Tibial nerve (tissue), 4 donors: ENCODE measurements around the gene ABLIM2. TPM values are rescaled to one million over a fixed set of nuclear protein-coding genes. Genes with fewer than 3 reads are reported as not detected.
A peak's percentile ranks its signal among the peaks of the same experiment; 100 is the strongest.

Source experiments
- DNase-seq, 2 donors: peaks; one replicate each; pipeline ENCODE4 v3.0.0-alpha.2; 2019; ENCODE audit warnings: low spot score in 2 of 2
- H3K27ac ChIP-seq, 4 donors: fragments of 200-600 bp; sonication (generic) in 3 of 4; one replicate each; pipeline ENCODE4 v1.5.1; 2017 to 2019; ENCODE audit warnings: mild to moderate bottlenecking in 1 of 4
- H3K27me3 ChIP-seq, 2 donors: fragments of 200-600 bp; sonication (generic) in 1 of 2; one replicate each; pipeline versions ENCODE4 v1.5.1 to v1.6.0; 2017 to 2019
- H3K36me3 ChIP-seq, 3 donors: fragments of 200-600 bp; sonication (generic); one replicate each; pipeline ENCODE4 v1.5.1; 2018 to 2019
- H3K4me1 ChIP-seq, 4 donors: fragments of 200-600 bp; sonication (generic) in 3 of 4; one replicate each; pipeline ENCODE4 v1.5.1; 2017 to 2019
- H3K4me3 ChIP-seq, 4 donors: fragments of 200-600 bp; sonication (generic) in 3 of 4; one replicate each; pipeline ENCODE4 v1.5.1; 2017 to 2019; ENCODE audit warnings: mild to moderate bottlenecking in 1 of 4, moderate library complexity in 1 of 4
- H3K9me3 ChIP-seq, 4 donors: fragments of 200-600 bp; sonication (generic) in 3 of 4; one replicate each; pipeline ENCODE4 v1.5.1; 2017 to 2019
- CTCF ChIP-seq, 5 experiments: fragments of 200-600 bp in 3 of 5; fragments of 450-650 bp in 2 of 5; sonication (generic) in 3 of 5; IDR thresholded peaks; one replicate each; pipeline ENCODE4 v1.5.1; 2016 to 2019; ENCODE audit warnings: antibody characterized with exemption in 5 of 5, mild to moderate bottlenecking in 3 of 5, moderate library complexity in 2 of 5
- EP300 ChIP-seq, 2 donors: sonication (generic); formaldehyde crosslinking; IDR thresholded peaks; one replicate each; pipeline ENCODE4 v1.6.1; 2017; ENCODE audit warnings: antibody characterized with exemption in 2 of 2, mild to moderate bottlenecking in 1 of 2
- POLR2A ChIP-seq, 2 donors: fragments of 450-650 bp; IDR thresholded peaks; one replicate each; pipeline ENCODE4 v1.6.1; 2017; ENCODE audit warnings: antibody characterized with exemption in 2 of 2, mild to moderate bottlenecking in 2 of 2, moderate library complexity in 2 of 2
- WGBS, 2 donors: methylation state at CpG; one replicate each; pipeline ENCODE4 v1.1.5; 2018; 5-methylcytosine and 5-hydroxymethylcytosine counted together
- total RNA-seq, 4 donors: library from RNA; depleted of rRNA; stranded (reverse); fragments of >200 nt; gene quantifications; one replicate each; pipeline ENCODE4 v1.1.0, GENCODE V29; 2016

ABLIM2 gene
- total RNA-seq, 4 donors from 2014 or later, result 29.1 to 125 (median 41.7) TPM

GRCh38 chr4:8133897-8134563 is 24.6 kb downstream of the ABLIM2 start:
- Histone ChIP-seq H3K4me1 (peaks cover 0 to 12% (median 0%) of the 10 kb centered on the region in 4 donors), H3K36me3 (no peaks in the 10 kb centered on the region), H3K27me3 (no peaks in the 10 kb centered on the region), H3K27ac (peak overlapping the region in 1 of 4 donors; percentile 31), H3K4me3 (no peak overlapping the region), H3K9me3 (peaks cover 0 to 13% (median 0%) of the 10 kb centered on the region in 4 donors)
- no peak for TF ChIP-seq POLR2A (IDR thresholded peaks at IDR 0.05)
- no peak for TF ChIP-seq EP300 (IDR thresholded peaks at IDR 0.05)
- TF ChIP-seq CTCF (IDR thresholded peaks at IDR 0.05), result no peak
- DNase-seq, result no peak
- 60 to 66% methylated on average over 26 of the region's 26 CpGs for WGBS, 2 donors

- TF ChIP-seq EP300 (IDR thresholded peaks at IDR 0.05) (peak in 1 of 2 donors; percentile 34), POLR2A (IDR thresholded peaks at IDR 0.05) (no peak)
- H3K4me3 ChIP-seq, result no peak overlapping the region
- WGBS, 2 donors, result 44 to 61% methylated on average over 18 to 27 of the region's 27 CpGs
- peak overlapping the region in 1 of 4 donors; percentile 31 for H3K27ac ChIP-seq
- peaks cover 0 to 12% (median 0%) of the 10 kb centered on the region in 4 donors for H3K4me1 ChIP-seq
- DNase-seq, result peak in 1 of 2 donors; percentile 34
- no peaks in the 10 kb centered on the region for H3K27me3 ChIP-seq
- H3K9me3 ChIP-seq, result peaks cover 0 to 4% (median 0%) of the 10 kb centered on the region in 4 donors
- H3K36me3 ChIP-seq, result no peaks in the 10 kb centered on the region
Measured at GRCh38 chr4:8132947-8133705, 25.5 kb downstream of the ABLIM2 start.

- Histone ChIP-seq H3K4me1 (peaks cover 0 to 12% (median 0%) of the 10 kb centered on the region in 4 donors), H3K4me3 (no peak overlapping the region), H3K9me3 (no peaks in the 10 kb centered on the region), H3K27me3 (no peaks in the 10 kb centered on the region), H3K36me3 (no peaks in the 10 kb centered on the region), H3K27ac (peak overlapping the region in 1 of 4 donors; percentile 28)
- 84 to 89% methylated on average over 8 to 9 of the region's 10 CpGs for WGBS, 2 donors
- TF ChIP-seq EP300 (IDR thresholded peaks at IDR 0.05) (no peak), POLR2A (IDR thresholded peaks at IDR 0.05) (no peak), CTCF (IDR thresholded peaks at IDR 0.05) (no peak)
- no peak for DNase-seq
Measured at GRCh38 chr4:8132400-8132799, 26.2 kb downstream of the ABLIM2 start.

- H3K4me1 ChIP-seq, result peaks cover 0 to 12% (median 0%) of the 10 kb centered on the region in 4 donors
- TF ChIP-seq POLR2A (IDR thresholded peaks at IDR 0.05) (no peak), EP300 (IDR thresholded peaks at IDR 0.05) (no peak), CTCF (IDR thresholded peaks at IDR 0.05) (no peak)
- WGBS, 2 donors, result 85 to 91% methylated on average over 17 to 18 of the region's 18 CpGs
Measured at GRCh38 chr4:8131826-8132225, 26.8 kb downstream of the ABLIM2 start.

GRCh38 chr4:8131210-8131609 is 27.4 kb downstream of the ABLIM2 start:
- TF ChIP-seq POLR2A (IDR thresholded peaks at IDR 0.05) (no peak), CTCF (IDR thresholded peaks at IDR 0.05) (no peak), EP300 (IDR thresholded peaks at IDR 0.05) (no peak)
- DNase-seq, result no peak

More at GRCh38 chr4:8131826-8132225, 26.8 kb downstream of the ABLIM2 start:
- Histone ChIP-seq H3K27me3 (no peaks in the 10 kb centered on the region), H3K36me3 (no peaks in the 10 kb centered on the region), H3K4me3 (no peak overlapping the region), H3K9me3 (no peaks in the 10 kb centered on the region), H3K27ac (no peak overlapping the region)
- DNase-seq, result no peak

More at GRCh38 chr4:8131210-8131609, 27.4 kb downstream of the ABLIM2 start:
- Histone ChIP-seq H3K4me3 (no peak overlapping the region), H3K9me3 (no peaks in the 10 kb centered on the region), H3K27me3 (no peaks in the 10 kb centered on the region), H3K4me1 (peaks cover 0 to 12% (median 0%) of the 10 kb centered on the region in 4 donors), H3K36me3 (no peaks in the 10 kb centered on the region), H3K27ac (no peak overlapping the region)
- WGBS, 2 donors, result 71 to 81% methylated on average over 8 of the region's 8 CpGs
